HepG2 (cell line): ENCODE data around the gene KXD1. TPM values are rescaled to one million over a fixed set of nuclear protein-coding genes. Genes with fewer than 3 reads are reported as not detected.

ENCODE experiments used
- AGO2 ChIP-seq: fragments of 200-400 bp; formaldehyde crosslinking; optimal IDR thresholded peaks from 2 replicates; pipeline ENCODE3; 2017; ENCODE audit warnings: mild to moderate bottlenecking, low read depth, low read length, moderate library complexity
- CCDC6 ChIP-seq: sonication (generic); formaldehyde crosslinking; IDR thresholded peaks from 2 replicates; pipeline ENCODE4 v1.8.1; 2022; ENCODE audit warnings: mild to moderate bottlenecking, missing genetic modification reagents, moderate library complexity
- KLF6 ChIP-seq: IDR thresholded peaks from 2 replicates; pipeline ENCODE4 v1.8.0; 2016; ENCODE audit warnings: missing biosample characterization, missing genetic modification reagents
- NFE2 ChIP-seq: sonication (generic); formaldehyde crosslinking; IDR thresholded peaks from 2 replicates; pipeline ENCODE4 v1.4.0; 2020; ENCODE audit warnings: missing genetic modification reagents
- NFKBIZ ChIP-seq: IDR thresholded peaks from 2 replicates; pipeline ENCODE4 v1.6.1; 2018; ENCODE audit warnings: missing genetic modification reagents, missing compliant biosample characterization
- PLRG1 ChIP-seq: fragments of 450-650 bp; conservative IDR thresholded peaks from 2 replicates; pipeline ENCODE4 v1.6.1; 2016
- REPIN1 ChIP-seq: sonication (generic); formaldehyde crosslinking; IDR thresholded peaks from 2 replicates; pipeline ENCODE4 v1.8.0; 2022; ENCODE audit warnings: missing genetic modification reagents, low read depth, mild to moderate bottlenecking, borderline replicate concordance
- TOPORS ChIP-seq: sonication (generic); formaldehyde crosslinking; IDR thresholded peaks from 2 replicates; pipeline ENCODE4 v1.8.0; 2023; ENCODE audit warnings: mild to moderate bottlenecking, missing genetic modification reagents
- ZNF253 ChIP-seq: sonication (generic); formaldehyde crosslinking; IDR thresholded peaks from 2 replicates; pipeline ENCODE4 v1.8.0; 2022; ENCODE audit warnings: mild to moderate bottlenecking, missing genetic modification reagents, borderline replicate concordance
- ZNF350 ChIP-seq: sonication (generic); formaldehyde crosslinking; IDR thresholded peaks from 2 replicates; pipeline ENCODE4 v1.4.0; 2020; ENCODE audit warnings: mild to moderate bottlenecking, low read depth, missing genetic modification reagents, borderline replicate concordance
- ZNF589 ChIP-seq: sonication (generic); formaldehyde crosslinking; conservative IDR thresholded peaks from 2 replicates; pipeline ENCODE4 v1.8.0; 2022; ENCODE audit warnings: mild to moderate bottlenecking, moderate library complexity, missing genetic modification reagents
- ZNF772 ChIP-seq: sonication (generic); formaldehyde crosslinking; IDR thresholded peaks from 2 replicates; pipeline ENCODE4 v1.5.0; 2020; ENCODE audit warnings: mild to moderate bottlenecking, missing genetic modification reagents
- ZSCAN21 ChIP-seq: sonication (generic); formaldehyde crosslinking; IDR thresholded peaks from 2 replicates; pipeline ENCODE4 v1.8.0; 2022; ENCODE audit warnings: mild to moderate bottlenecking, missing genetic modification reagents, moderate library complexity, borderline replicate concordance
- polyA plus RNA-seq, 8 experiments: library from polyadenylated mRNA; depleted of rRNA in 3 of 8; stranded (reverse) in 7 of 8; unstranded in 1 of 8; fragments of >200 nt; fragmentation: Illumina TruSeq in 4 of 8; extraction: Trizol in 4 of 8; gene quantifications; 2 replicates each; pipeline versions ENCODE4 v1.2.1 to v1.2.3, GENCODE V29; 2011 to 2016; ENCODE audit warnings: low read depth in 4 of 8, missing spikeins in 1 of 8, mixed read lengths in 1 of 8; ENCODE audit not compliant: insufficient read depth in 1 of 8
- total RNA-seq, 5 experiments: library from RNA; depleted of rRNA; stranded (reverse); fragments of >200 nt; fragmentation: Illumina TruSeq; extraction: Trizol; gene quantifications; 2 replicates each; pipeline ENCODE4 v1.2.3, GENCODE V29; 2016; ENCODE audit warnings: low read depth in 1 of 5
- TF ChIP-seq, protein P1 (sequence below): sonication (generic); formaldehyde crosslinking; conservative IDR thresholded peaks from 2 replicates; pipeline ENCODE4 v1.8.0; 2022; ENCODE audit warnings: missing genetic modification reagents
- TF ChIP-seq, protein P2 (sequence below): sonication (generic); formaldehyde crosslinking; IDR thresholded peaks from 2 replicates; pipeline ENCODE4 v1.4.0; 2020; ENCODE audit warnings: mild to moderate bottlenecking, missing genetic modification reagents
- TF ChIP-seq, protein P3 (sequence below): IDR thresholded peaks from 2 replicates; pipeline ENCODE4 v1.6.1; 2012; ENCODE audit warnings: low read length, improper control_type of control experiment

KXD1 gene
- total and polyA plus RNA-seq, 2 of the 13 experiments (the other 11 are each of a cell fraction or from before 2014, with no cell fraction given): 44.6 to 143 TPM

DNA sequence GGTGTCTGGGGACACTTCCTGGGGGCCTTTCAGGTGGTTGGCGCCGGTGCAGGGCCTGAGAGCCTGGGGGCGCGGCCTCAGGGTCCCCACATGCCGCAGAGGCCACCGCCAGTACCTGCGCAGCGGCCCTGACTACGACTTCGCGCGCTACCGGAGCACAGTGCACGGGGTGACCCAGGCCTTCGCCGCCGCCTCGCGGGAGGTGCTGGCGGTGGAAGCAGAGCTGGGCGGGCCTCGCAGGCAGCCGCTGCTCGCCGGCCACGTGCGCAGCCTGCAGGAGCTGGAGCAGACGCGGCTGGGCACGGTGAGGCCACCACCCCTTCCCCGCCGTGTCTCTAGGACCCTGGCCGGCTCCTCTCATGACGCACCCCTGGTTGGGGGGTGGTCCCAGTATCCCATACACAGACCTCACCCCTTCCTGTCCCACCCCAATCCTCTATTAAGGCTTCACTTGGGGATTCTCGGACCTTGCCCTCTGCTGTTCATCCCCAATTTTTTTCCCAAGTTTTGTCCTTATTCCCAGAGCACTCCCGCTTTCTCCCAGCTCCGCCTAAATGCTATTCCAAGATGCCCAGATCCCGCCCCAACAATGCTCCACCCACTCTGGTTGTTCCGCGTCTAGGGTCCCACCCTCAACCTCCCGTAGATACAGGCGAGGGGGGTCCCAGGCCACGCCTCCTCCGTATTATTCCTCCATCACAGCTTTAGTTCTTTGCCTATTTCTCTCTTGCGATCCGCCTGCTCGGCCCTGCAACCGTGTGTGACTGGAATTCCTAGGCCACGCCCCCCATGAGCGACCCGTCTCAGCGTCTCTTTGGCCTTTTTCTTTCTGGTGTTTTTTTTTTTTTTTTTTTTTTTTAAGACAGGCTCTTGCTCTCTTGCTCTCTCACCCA is 32.0 kb downstream of the KXD1 start (continued):
- no peak for TF ChIP-seq NFKBIZ (CRISPR knock-in tag)
- TF ChIP-seq, protein P1, sequence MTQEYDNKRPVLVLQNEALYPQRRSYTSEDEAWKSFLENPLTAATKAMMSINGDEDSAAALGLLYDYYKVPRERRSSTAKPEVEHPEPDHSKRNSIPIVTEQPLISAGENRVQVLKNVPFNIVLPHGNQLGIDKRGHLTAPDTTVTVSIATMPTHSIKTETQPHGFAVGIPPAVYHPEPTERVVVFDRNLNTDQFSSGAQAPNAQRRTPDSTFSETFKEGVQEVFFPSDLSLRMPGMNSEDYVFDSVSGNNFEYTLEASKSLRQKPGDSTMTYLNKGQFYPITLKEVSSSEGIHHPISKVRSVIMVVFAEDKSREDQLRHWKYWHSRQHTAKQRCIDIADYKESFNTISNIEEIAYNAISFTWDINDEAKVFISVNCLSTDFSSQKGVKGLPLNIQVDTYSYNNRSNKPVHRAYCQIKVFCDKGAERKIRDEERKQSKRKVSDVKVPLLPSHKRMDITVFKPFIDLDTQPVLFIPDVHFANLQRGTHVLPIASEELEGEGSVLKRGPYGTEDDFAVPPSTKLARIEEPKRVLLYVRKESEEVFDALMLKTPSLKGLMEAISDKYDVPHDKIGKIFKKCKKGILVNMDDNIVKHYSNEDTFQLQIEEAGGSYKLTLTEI (CRISPR knock-in tag): no peak
- TF ChIP-seq REPIN1: peak; percentile 73
- TF ChIP-seq KLF6 (CRISPR knock-in tag): no peak; the same call in 1 of the 2 replicates
- peak; percentile 59; the same call in 1 of the 2 replicates for TF ChIP-seq ZNF350 (CRISPR knock-in tag)
- no peak for TF ChIP-seq PLRG1
- TF ChIP-seq, protein P2, sequence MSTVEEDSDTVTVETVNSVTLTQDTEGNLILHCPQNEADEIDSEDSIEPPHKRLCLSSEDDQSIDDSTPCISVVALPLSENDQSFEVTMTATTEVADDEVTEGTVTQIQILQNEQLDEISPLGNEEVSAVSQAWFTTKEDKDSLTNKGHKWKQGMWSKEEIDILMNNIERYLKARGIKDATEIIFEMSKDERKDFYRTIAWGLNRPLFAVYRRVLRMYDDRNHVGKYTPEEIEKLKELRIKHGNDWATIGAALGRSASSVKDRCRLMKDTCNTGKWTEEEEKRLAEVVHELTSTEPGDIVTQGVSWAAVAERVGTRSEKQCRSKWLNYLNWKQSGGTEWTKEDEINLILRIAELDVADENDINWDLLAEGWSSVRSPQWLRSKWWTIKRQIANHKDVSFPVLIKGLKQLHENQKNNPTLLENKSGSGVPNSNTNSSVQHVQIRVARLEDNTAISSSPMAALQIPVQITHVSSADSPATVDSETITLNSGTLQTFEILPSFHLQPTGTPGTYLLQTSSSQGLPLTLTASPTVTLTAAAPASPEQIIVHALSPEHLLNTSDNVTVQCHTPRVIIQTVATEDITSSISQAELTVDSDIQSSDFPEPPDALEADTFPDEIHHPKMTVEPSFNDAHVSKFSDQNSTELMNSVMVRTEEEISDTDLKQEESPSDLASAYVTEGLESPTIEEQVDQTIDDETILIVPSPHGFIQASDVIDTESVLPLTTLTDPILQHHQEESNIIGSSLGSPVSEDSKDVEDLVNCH: peak; percentile 73; the same call in 1 of the 2 replicates
- TF ChIP-seq, protein P3, sequence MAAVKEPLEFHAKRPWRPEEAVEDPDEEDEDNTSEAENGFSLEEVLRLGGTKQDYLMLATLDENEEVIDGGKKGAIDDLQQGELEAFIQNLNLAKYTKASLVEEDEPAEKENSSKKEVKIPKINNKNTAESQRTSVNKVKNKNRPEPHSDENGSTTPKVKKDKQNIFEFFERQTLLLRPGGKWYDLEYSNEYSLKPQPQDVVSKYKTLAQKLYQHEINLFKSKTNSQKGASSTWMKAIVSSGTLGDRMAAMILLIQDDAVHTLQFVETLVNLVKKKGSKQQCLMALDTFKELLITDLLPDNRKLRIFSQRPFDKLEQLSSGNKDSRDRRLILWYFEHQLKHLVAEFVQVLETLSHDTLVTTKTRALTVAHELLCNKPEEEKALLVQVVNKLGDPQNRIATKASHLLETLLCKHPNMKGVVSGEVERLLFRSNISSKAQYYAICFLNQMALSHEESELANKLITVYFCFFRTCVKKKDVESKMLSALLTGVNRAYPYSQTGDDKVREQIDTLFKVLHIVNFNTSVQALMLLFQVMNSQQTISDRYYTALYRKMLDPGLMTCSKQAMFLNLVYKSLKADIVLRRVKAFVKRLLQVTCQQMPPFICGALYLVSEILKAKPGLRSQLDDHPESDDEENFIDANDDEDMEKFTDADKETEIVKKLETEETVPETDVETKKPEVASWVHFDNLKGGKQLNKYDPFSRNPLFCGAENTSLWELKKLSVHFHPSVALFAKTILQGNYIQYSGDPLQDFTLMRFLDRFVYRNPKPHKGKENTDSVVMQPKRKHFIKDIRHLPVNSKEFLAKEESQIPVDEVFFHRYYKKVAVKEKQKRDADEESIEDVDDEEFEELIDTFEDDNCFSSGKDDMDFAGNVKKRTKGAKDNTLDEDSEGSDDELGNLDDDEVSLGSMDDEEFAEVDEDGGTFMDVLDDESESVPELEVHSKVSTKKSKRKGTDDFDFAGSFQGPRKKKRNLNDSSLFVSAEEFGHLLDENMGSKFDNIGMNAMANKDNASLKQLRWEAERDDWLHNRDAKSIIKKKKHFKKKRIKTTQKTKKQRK: no peak
- TF ChIP-seq ZNF772: peak; percentile 97
- TF ChIP-seq NFE2: no peak
- peak; percentile 92 for TF ChIP-seq AGO2
- no peak for TF ChIP-seq ZNF589 (CRISPR knock-in tag)
- no peak for TF ChIP-seq TOPORS
- TF ChIP-seq ZSCAN21 (CRISPR knock-in tag): peak; percentile 99
- TF ChIP-seq ZNF253 (CRISPR knock-in tag): peak; percentile 99
- peak; percentile 91 for TF ChIP-seq CCDC6 (CRISPR knock-in tag)
